K562 (cell line): ENCODE results near the gene DPY19L1. TPM values are rescaled to one million over a fixed set of nuclear protein-coding genes. Genes with fewer than 3 reads are reported as not detected.
"Not testable (repeated sequence)": the region's sequence is repeated elsewhere in the genome, so short reads cannot be mapped to it uniquely, and the experiment has no call there.

ENCODE experiments used
- ATAC-seq: fragments of 200-7000 bp; cut with Tn5 transposase; 3 replicates; pipeline ENCODE4 v1.9.1; 2020; ENCODE audit warnings: moderate library complexity
- BruUV-seq: library from RNA; stranded (reverse); fragments of 400-500 nt; replicated peaks from 2 replicates; lab custom pipeline; 2021; lab: Mats Ljungman, UMichigan
- CTCF ChIA-PET: fragments of 300-600 bp; formaldehyde crosslinking; extraction: SDS; loops from one replicate; lab custom pipeline; 2021; ENCODE audit warnings: low intra/inter-chr PET ratio; lab: Yijun Ruan, JAX
- POLR2A ChIA-PET: fragments of 300-600, 350-650 bp; sonication (Branson Sonifier 250); formaldehyde crosslinking; extraction: SDS; loops from one replicate; lab custom pipeline; 2021; ENCODE audit warnings: antibody characterized with exemption, inconsistent platforms; lab: Yijun Ruan, JAX
- DNase-seq, 4 experiments: peaks; one replicate each; pipeline versions ENCODE4 v3.0.0 to v3.0.0-alpha.2; 2011 to 2018; ENCODE audit warnings: low spot score in 3 of 4, mixed read lengths in 3 of 4; ENCODE audit errors: extremely low read depth in 1 of 4
- FAIRE-seq: peaks from 2 replicates; lab custom pipeline; 2011; peaks lifted over from hg19 to GRCh38; lab: Jason Lieb, UNC
- H2AFZ ChIP-seq: 2 replicates; pipeline ENCODE4 v1.6.0; 2011; ENCODE audit warnings: low read depth, low read length, control low read depth, inconsistent platforms
- H3K27ac ChIP-seq: fragments of 200-600 bp; 3 replicates; pipeline ENCODE4 v1.8.0; 2011; ENCODE audit warnings: low read depth, mild to moderate bottlenecking, control low read depth, inconsistent platforms, low read length, moderate library complexity, mixed read lengths; ENCODE audit errors: extremely low read depth
- H3K27me3 ChIP-seq, 2 experiments: fragments of 300-600 bp in 1 of 2; 2 replicates in 1 of 2; 3 replicates in 1 of 2; pipeline versions ENCODE4 v1.6.0 to v1.8.0; 2011; ENCODE audit warnings: inconsistent platforms in 2 of 2, low read length in 2 of 2, mild to moderate bottlenecking in 1 of 2, mixed read lengths in 1 of 2, moderate library complexity in 1 of 2; ENCODE audit not compliant: control insufficient read depth in 2 of 2, insufficient read depth in 2 of 2
- H3K36me3 ChIP-seq: fragments of 300-600 bp; 3 replicates; pipeline ENCODE4 v1.8.0; 2011; ENCODE audit warnings: mild to moderate bottlenecking, low read length, inconsistent platforms; ENCODE audit not compliant: control insufficient read depth, insufficient read depth
- H3K4me1 ChIP-seq, 2 experiments: fragments of 200-600 bp in 1 of 2; replicated peaks in 1 of 2; 2 replicates in 1 of 2; 3 replicates in 1 of 2; pipeline versions ENCODE4 v1.5.1 to v1.8.0; 2011; ENCODE audit warnings: inconsistent platforms in 2 of 2, low read length in 2 of 2, mild to moderate bottlenecking in 1 of 2, mixed read lengths in 1 of 2, moderate library complexity in 1 of 2; ENCODE audit not compliant: control insufficient read depth in 2 of 2, insufficient read depth in 2 of 2
- H3K4me2 ChIP-seq: 2 replicates; pipeline ENCODE4 v1.6.1; 2011; ENCODE audit warnings: low read length, control low read depth, inconsistent platforms, mixed read lengths; ENCODE audit not compliant: insufficient read depth
- H3K4me3 ChIP-seq: fragments of 200-600 bp; sonication (generic), shearing (Covaris generic); 2 replicates; pipeline ENCODE4 v1.5.1; 2016; ENCODE audit warnings: control low read depth, inconsistent platforms
- H3K79me2 ChIP-seq: fragments of 200-600 bp; 3 replicates; pipeline ENCODE4 v1.8.0; 2011; ENCODE audit warnings: low read length, inconsistent platforms; ENCODE audit not compliant: control insufficient read depth, insufficient read depth
- H3K9ac ChIP-seq, 2 experiments: 2 replicates each; pipeline versions ENCODE4 v1.6.0 to v1.6.1; 2011; ENCODE audit warnings: low read depth in 2 of 2, low read length in 2 of 2, control low read depth in 1 of 2, inconsistent platforms in 1 of 2, mild to moderate bottlenecking in 1 of 2, mixed read lengths in 1 of 2; ENCODE audit not compliant: insufficient read depth in 1 of 2
- H3K9me1 ChIP-seq: one replicate; pipeline ENCODE4 v1.6.0; 2011; ENCODE audit warnings: inconsistent platforms, mild to moderate bottlenecking, low read length, moderate library complexity; ENCODE audit not compliant: control insufficient read depth, insufficient read depth
- H3K9me3 ChIP-seq: replicated peaks from 2 replicates; pipeline ENCODE4 v1.5.1; 2011; ENCODE audit warnings: low read depth, low read length, inconsistent platforms; ENCODE audit not compliant: control insufficient read depth, insufficient read depth
- H4K20me1 ChIP-seq: replicated peaks from 2 replicates; pipeline ENCODE4 v1.6.1; 2011; ENCODE audit warnings: low read length, inconsistent platforms, mixed read lengths; ENCODE audit not compliant: control insufficient read depth, insufficient read depth
- WGBS: fragments of 100-300 bp; shearing (Covaris generic); methylation state at CpG from one replicate; pipeline ENCODE4 v1.1.6; 2016; ENCODE audit warnings: low coverage, mixed read lengths; ENCODE audit not compliant: insufficient coverage; ENCODE audit errors: missing lambda C conversion rate; 5-methylcytosine and 5-hydroxymethylcytosine counted together
- in situ Hi-C: fragments of 300-500 bp; cut with MboI; formaldehyde crosslinking; loops from 4 replicates; pipeline ENCODE4 v1.15.0; 2018; ENCODE audit warnings: inconsistent platforms, mixed read lengths
- intact Hi-C: fragments of 100-400 bp; cut with micrococcal nuclease; formaldehyde crosslinking; loops from 2 replicates; pipeline ENCODE4 v1.14.2; 2022
- polyA plus RNA-seq, 8 experiments: library from polyadenylated mRNA; depleted of rRNA in 4 of 8; stranded (reverse) in 5 of 8; unstranded in 3 of 8; fragments of >200 nt; fragmentation: Nextera tagmentation in 2 of 8; fragmentation: Illumina TruSeq in 1 of 8; extraction: Ambion mirVana in 2 of 8; extraction: Trizol in 1 of 8; gene quantifications; 2 replicates each; pipeline versions ENCODE4 v1.2.1 to v1.2.3, GENCODE V29; 2011 to 2014; ENCODE audit warnings: inconsistent platforms in 1 of 8, missing spikeins in 1 of 8
- total RNA-seq, 7 experiments: library from RNA; depleted of rRNA in 6 of 7; stranded (reverse); fragments of >200 nt in 6 of 7; fragmentation: Illumina TruSeq in 2 of 7; extraction: Trizol in 2 of 7; gene quantifications; 2 replicates each; pipeline versions ENCODE4 v1.2.1 to v1.2.3, GENCODE V29; 2011 to 2021; ENCODE audit warnings: low replicate concordance in 1 of 7

The DPY19L1 gene
- total and polyA plus RNA-seq, 9 of the 15 experiments (the other 6 are each of a cell fraction or from before 2014, with no cell fraction given) = 4.0 to 34.3 (median 22.1) TPM

DNA sequence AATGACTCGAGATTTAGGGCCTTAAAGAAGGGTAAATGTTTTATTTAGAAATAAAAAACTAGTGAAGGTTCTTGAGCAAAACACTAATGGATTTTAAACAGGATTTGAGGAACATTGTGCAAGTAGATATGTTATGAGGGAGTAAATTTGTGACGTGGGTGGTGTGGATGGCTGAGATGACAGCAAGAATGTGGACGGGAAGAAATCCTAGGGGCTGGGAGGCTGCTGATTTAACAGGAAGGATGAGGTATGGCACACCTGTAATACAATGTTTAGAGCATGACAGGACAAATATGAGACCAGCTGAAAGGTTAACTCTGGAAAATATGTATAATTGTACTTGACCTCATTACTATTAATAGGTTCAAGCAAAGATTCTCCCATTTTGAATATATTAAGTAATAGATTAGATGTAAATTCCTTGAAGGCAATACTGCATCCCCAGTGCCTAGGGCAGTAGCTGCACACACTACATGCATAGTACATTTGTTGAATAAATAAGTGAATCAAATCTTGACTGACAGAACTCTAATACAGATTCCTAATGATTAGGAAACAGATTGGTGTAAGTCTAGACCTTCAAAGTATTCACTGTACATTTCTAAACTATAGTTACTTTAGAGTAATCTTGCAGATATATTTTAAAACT is 10.1 kb upstream of the DPY19L1 start:
- BruUV-seq, H3K9me1 ChIP-seq, H3K9me3 ChIP-seq, H3K27me3 ChIP-seq, H3K27ac ChIP-seq, H3K79me2 ChIP-seq, H3K4me2 ChIP-seq, H3K36me3 ChIP-seq, DNase-seq, ATAC-seq, H2AFZ ChIP-seq, H3K9ac ChIP-seq, FAIRE-seq, intact Hi-C loops, H3K4me3 ChIP-seq, CTCF ChIA-PET, H4K20me1 ChIP-seq, in situ Hi-C loops, H3K4me1 ChIP-seq: not testable (repeated sequence)
- POLR2A ChIA-PET = interaction anchor here (0.6 kb wide), 1 partner anchor 9 kb away, joined by 3 read pairs; no protein-coding TSS in a partner anchor
- 0% methylated on average over 3 of the region's 3 CpGs for WGBS

DNA sequence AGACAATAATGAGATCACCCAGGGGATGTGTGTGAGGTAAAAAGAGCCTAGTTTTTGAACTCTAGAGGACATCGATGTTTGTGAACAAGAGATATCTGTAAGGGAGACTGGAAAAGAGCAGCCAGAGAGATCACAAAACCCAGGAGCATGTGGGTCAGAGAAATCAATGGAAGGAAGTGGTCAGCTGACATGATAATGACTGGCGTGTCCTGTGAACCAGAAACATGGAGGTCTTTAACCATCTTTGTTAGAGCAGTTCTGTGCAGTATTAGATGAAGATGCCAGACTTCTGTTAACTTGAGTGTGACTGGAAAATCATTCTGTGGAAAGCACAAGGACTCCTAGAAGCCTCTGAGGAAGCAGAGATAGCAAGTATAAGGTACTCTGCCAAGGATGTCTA is 6.0 kb upstream of the DPY19L1 start:
- H3K4me3 ChIP-seq, H3K9ac ChIP-seq, DNase-seq, H4K20me1 ChIP-seq, ATAC-seq, H3K27ac ChIP-seq, H2AFZ ChIP-seq, POLR2A ChIA-PET, H3K9me3 ChIP-seq, intact Hi-C loops, H3K4me2 ChIP-seq, H3K36me3 ChIP-seq, in situ Hi-C loops, BruUV-seq, H3K9me1 ChIP-seq, H3K79me2 ChIP-seq, H3K27me3 ChIP-seq, CTCF ChIA-PET, H3K4me1 ChIP-seq: not testable (repeated sequence)
- 3% methylated on average over 2 of the region's 2 CpGs for WGBS
- peak; percentile 79 for FAIRE-seq
